OCI-LY3 (cell line): ENCODE measurements around the gene RELL1.

Source experiments
- H2AFZ ChIP-seq: fragments of 200-600, 300-600 bp; shearing (Covaris generic); 2 replicates; pipeline ENCODE4 v1.6.0; 2014; ENCODE audit warnings: antibody characterized with exemption, low read depth, low read length
- H3K27ac ChIP-seq: fragments of 200-600, 300-600 bp; sonication (generic); 2 replicates; pipeline ENCODE4 v1.5.1; 2014; ENCODE audit warnings: mild to moderate bottlenecking, low read length, moderate library complexity, mixed read lengths
- H3K27me3 ChIP-seq: fragments of 200-600, 300-600 bp; sonication (generic); 2 replicates; pipeline ENCODE4 v1.6.1; 2014; ENCODE audit warnings: low read depth, low read length, mixed read lengths
- H3K36me3 ChIP-seq: fragments of 200-600, 300-600 bp; sonication (generic); replicated peaks from 2 replicates; pipeline ENCODE3; 2014; ENCODE audit warnings: low read depth, low read length, mixed read lengths
- H3K4me1 ChIP-seq: fragments of 300-600, 200-600 bp; sonication (generic); 2 replicates; pipeline ENCODE4 v1.6.1; 2014; ENCODE audit warnings: low read length, mixed read lengths
- H3K4me2 ChIP-seq: fragments of 200-600, 300-600 bp; sonication (generic); 2 replicates; pipeline ENCODE4 v1.6.1; 2014; ENCODE audit warnings: low read length, mixed read lengths
- H3K4me3 ChIP-seq: fragments of 300-600, 200-600 bp; sonication (generic); 2 replicates; pipeline ENCODE4 v1.5.1; 2014; ENCODE audit warnings: antibody characterized with exemption, mild to moderate bottlenecking, low read length, moderate library complexity
- H3K79me2 ChIP-seq: fragments of 300-600, 200-600 bp; shearing (Covaris generic); 2 replicates; pipeline ENCODE4 v1.6.1; 2014; ENCODE audit warnings: mild to moderate bottlenecking, low read length, mixed read lengths
- H3K9ac ChIP-seq: fragments of 300-600, 200-600 bp; shearing (Covaris generic); 2 replicates; pipeline ENCODE4 v1.6.0; 2014; ENCODE audit warnings: mild to moderate bottlenecking, low read length, moderate library complexity
- H3K9me3 ChIP-seq: fragments of 200-600, 300-600 bp; shearing (Covaris generic); 2 replicates; pipeline ENCODE4 v1.6.1; 2014; ENCODE audit warnings: low read length, mixed read lengths; ENCODE audit not compliant: insufficient read depth
- H4K20me1 ChIP-seq: fragments of 200-600, 300-600 bp; sonication (generic); 2 replicates; pipeline ENCODE4 v1.6.1; 2016; ENCODE audit warnings: low read length, mixed read lengths; ENCODE audit not compliant: insufficient read depth
- CTCF ChIP-seq: fragments of 200-600, 300-600 bp; sonication (generic); IDR thresholded peaks from 2 replicates; pipeline ENCODE4 v1.5.1; 2014; ENCODE audit warnings: antibody characterized with exemption, low read length, low read depth
- EZH2phosphoT487 ChIP-seq: fragments of 200-600 bp; shearing (Covaris generic); IDR thresholded peaks from 2 replicates; pipeline ENCODE4 v1.6.1; 2018; ENCODE audit warnings: antibody characterized with exemption, mixed run types, low read depth

RELL1 gene

DNA sequence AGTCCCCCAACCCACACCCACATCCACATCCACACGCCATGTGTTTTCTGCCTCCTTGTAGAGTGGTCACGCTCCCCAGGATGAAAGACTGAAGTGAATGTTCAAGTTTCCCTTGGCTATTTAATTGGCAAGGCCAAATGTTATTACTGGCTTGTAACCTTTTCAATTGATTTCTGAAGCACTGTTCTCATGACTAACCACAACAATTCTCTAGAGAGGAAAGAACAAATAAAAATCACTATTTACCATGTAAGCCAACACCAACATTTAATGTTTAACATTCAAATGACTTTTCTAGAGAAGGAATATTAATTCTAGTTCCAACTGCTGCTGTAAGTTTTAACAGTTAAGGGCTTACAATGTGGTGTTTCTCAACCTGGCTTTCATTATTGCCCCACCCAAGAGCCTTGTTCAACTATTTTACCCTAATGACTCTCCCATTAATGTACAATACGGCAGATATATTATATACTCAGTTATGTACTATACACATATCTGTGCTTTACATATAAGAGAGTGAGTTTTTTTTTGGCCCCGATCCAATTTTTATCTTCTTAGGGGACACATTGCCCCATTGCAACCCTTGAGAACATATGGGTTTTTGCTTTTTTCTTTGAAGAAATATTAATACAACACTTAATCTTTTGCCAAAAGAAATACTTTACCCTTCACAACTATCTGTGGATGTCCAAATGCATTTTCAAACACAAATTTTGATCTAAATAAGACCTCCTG lies 46.5 kb downstream of the RELL1 start:
- no peak for TF ChIP-seq EZH2phosphoT487
- TF ChIP-seq CTCF = no peak
- no peak overlapping the region for H3K9ac ChIP-seq
- no peaks in the 10 kb centered on the region for H4K20me1 ChIP-seq
- H3K4me1 ChIP-seq = peaks cover 1% of the 10 kb centered on the region
- H3K36me3 ChIP-seq = no peaks in the 10 kb centered on the region
- H3K4me2 ChIP-seq = no peak overlapping the region
- H3K9me3 ChIP-seq = no peaks in the 10 kb centered on the region
- H2AFZ ChIP-seq = no peak overlapping the region
- H3K79me2 ChIP-seq = no peaks in the 10 kb centered on the region
- H3K4me3 ChIP-seq = no peak overlapping the region
- H3K27ac ChIP-seq = no peak overlapping the region
- H3K27me3 ChIP-seq = peaks cover 50% of the 10 kb centered on the region

- H3K4me1 ChIP-seq = peaks cover 21% of the 10 kb centered on the region
- no peak overlapping the region for H2AFZ ChIP-seq
- H4K20me1 ChIP-seq = no peaks in the 10 kb centered on the region
- H3K9ac ChIP-seq = no peak overlapping the region
- peaks cover 27% of the 10 kb centered on the region for H3K27me3 ChIP-seq
- H3K4me3 ChIP-seq = no peak overlapping the region
- H3K9me3 ChIP-seq = no peaks in the 10 kb centered on the region
- H3K4me2 ChIP-seq = no peak overlapping the region
- H3K79me2 ChIP-seq = no peaks in the 10 kb centered on the region
- no peak overlapping the region for H3K27ac ChIP-seq
- no peaks in the 10 kb centered on the region for H3K36me3 ChIP-seq
- TF ChIP-seq CTCF (no peak), EZH2phosphoT487 (no peak)
Observed at GRCh38 chr4:37635155-37635554, 51.0 kb downstream of the RELL1 start.

GRCh38 chr4:37634180-37634579 lies 52.0 kb downstream of the RELL1 start:
- TF ChIP-seq EZH2phosphoT487 (no peak), CTCF (no peak)
- Histone ChIP-seq H4K20me1 (no peaks in the 10 kb centered on the region), H2AFZ (no peak overlapping the region)

DNA sequence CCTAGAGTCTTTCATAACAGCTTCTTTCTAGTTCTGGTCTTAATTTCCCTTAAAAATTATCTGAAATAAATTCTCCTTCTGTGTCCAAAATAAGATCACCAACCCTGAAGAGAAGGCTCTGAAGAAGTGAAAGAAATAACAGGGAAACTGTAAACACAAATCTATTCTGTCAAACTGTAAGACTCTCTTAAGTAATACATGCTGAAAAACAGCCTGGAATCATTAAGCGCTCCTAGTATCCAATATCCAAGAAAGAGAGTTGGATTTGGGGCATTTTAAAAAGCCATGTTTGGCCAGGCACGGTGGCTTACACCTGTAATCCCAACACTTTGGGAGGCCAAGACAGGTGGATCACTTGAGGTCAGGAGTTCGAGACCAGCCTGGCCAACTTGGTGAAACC lies 53.3 kb downstream of the RELL1 start:
- Histone ChIP-seq H3K4me2 (no peak overlapping the region), H2AFZ (no peak overlapping the region), H3K9ac (no peak overlapping the region), H3K4me3 (no peak overlapping the region), H3K36me3 (no peaks in the 10 kb centered on the region), H3K27ac (no peak overlapping the region), H4K20me1 (no peaks in the 10 kb centered on the region), H3K4me1 (peaks cover 21% of the 10 kb centered on the region), H3K79me2 (no peaks in the 10 kb centered on the region), H3K27me3 (peaks cover 22% of the 10 kb centered on the region; the same call in 1 of the 2 replicates), H3K9me3 (no peaks in the 10 kb centered on the region)
- TF ChIP-seq CTCF = no peak
- no peak for TF ChIP-seq EZH2phosphoT487

More at GRCh38 chr4:37634180-37634579, 52.0 kb downstream of the RELL1 start:
- Histone ChIP-seq H3K27ac (no peak overlapping the region), H3K4me2 (peak overlapping the region; percentile 31), H3K9ac (no peak overlapping the region), H3K36me3 (no peaks in the 10 kb centered on the region), H3K27me3 (peaks cover 18% of the 10 kb centered on the region; the same call in 1 of the 2 replicates), H3K9me3 (no peaks in the 10 kb centered on the region), H3K79me2 (no peaks in the 10 kb centered on the region), H3K4me1 (peaks cover 21% of the 10 kb centered on the region), H3K4me3 (no peak overlapping the region)
